Muscle of leg (tissue), 9 donors: ENCODE data around the gene PLSCR3. TPM values are rescaled to one million over a fixed set of nuclear protein-coding genes. Genes with fewer than 3 reads are reported as not detected.

Experiments used
- polyA plus RNA-seq, 8 donors: library from polyadenylated mRNA; unstranded; fragments of 120-200 nt; gene quantifications; one replicate each; pipeline versions ENCODE4 v1.2.1 to v1.2.3, GENCODE V29; 2013; ENCODE audit warnings: inconsistent platforms in 1 of 8, low replicate concordance in 1 of 8; ENCODE audit not compliant: insufficient read length in 8 of 8, insufficient read depth in 1 of 8
- total RNA-seq: library from RNA; stranded (reverse); fragments of 120-200 nt; gene quantifications from one replicate; pipeline ENCODE4 v1.2.4, GENCODE V29; 2013

Gene PLSCR3
- total and polyA plus RNA-seq, 9 donors, result 14.2 to 38.9 (median 29.6) TPM

Other genes with a start within 250 kb of the PLSCR3 start
Only the 30 nearest of the 38 such genes appear.
- gene ACADVL, start 174.6 kb downstream of the PLSCR3 start, total RNA-seq, result 276 TPM
- 100 to 1,000 TPM; 251 to 312 (median 283) TPM for gene ACADVL, start 174.6 kb downstream of the PLSCR3 start, polyA plus RNA-seq
- gene DVL2, start 160.0 kb downstream of the PLSCR3 start, total RNA-seq, result 34.1 TPM
- gene DVL2, start 160.0 kb downstream of the PLSCR3 start, polyA plus RNA-seq, result 10 to 100 TPM; 31.2 to 43.3 (median 40.0) TPM
- gene PHF23, start 155.1 kb downstream of the PLSCR3 start, total RNA-seq, result 29.1 TPM
- gene PHF23, start 155.1 kb downstream of the PLSCR3 start, polyA plus RNA-seq, result 10 to 100 TPM; 32.8 to 47.8 (median 40.0) TPM
- gene GABARAP, start 152.1 kb downstream of the PLSCR3 start, total RNA-seq, result 324 TPM
- gene GABARAP, start 152.1 kb downstream of the PLSCR3 start, polyA plus RNA-seq, result 100 to 1,000 TPM; 308 to 363 (median 333) TPM
- 43.4 TPM for gene CTDNEP1, start 142.8 kb downstream of the PLSCR3 start, total RNA-seq
- gene CTDNEP1, start 142.8 kb downstream of the PLSCR3 start, polyA plus RNA-seq, result 100 to 1,000 TPM; 152 to 181 (median 165) TPM
- gene ELP5, start 142.3 kb downstream of the PLSCR3 start, total RNA-seq, result 45.4 TPM
- 10 to 100 TPM; 36.7 to 64.6 (median 39.6) TPM for gene ELP5, start 142.3 kb downstream of the PLSCR3 start, polyA plus RNA-seq
- 0.71 TPM for gene CLDN7, start 132.0 kb downstream of the PLSCR3 start, total RNA-seq
- gene CLDN7, start 132.0 kb downstream of the PLSCR3 start, polyA plus RNA-seq, result 1 to 10 TPM in 7 of 8 donors, under 1 TPM in 1; 0.28 to 8.8 (median 2.0) TPM
- gene SLC2A4, start 112.8 kb downstream of the PLSCR3 start, total RNA-seq, result 21.3 TPM
- gene SLC2A4, start 112.8 kb downstream of the PLSCR3 start, polyA plus RNA-seq, result 10 to 100 TPM in 6 of 8 donors, 1 to 10 TPM in 2; 7.1 to 35.3 (median 24.5) TPM
- gene YBX2, start 99.9 kb downstream of the PLSCR3 start, total RNA-seq, result 0.58 TPM
- 1 to 10 TPM in 6 of 8 donors, under 1 TPM in 2; 0.36 to 2.7 (median 1.4) TPM for gene YBX2, start 99.9 kb downstream of the PLSCR3 start, polyA plus RNA-seq
- gene EIF5A, start 86.9 kb downstream of the PLSCR3 start, total RNA-seq, result 175 TPM
- gene EIF5A, start 86.9 kb downstream of the PLSCR3 start, polyA plus RNA-seq, result 100 to 1,000 TPM; 266 to 372 (median 330) TPM
- 34.7 TPM for gene GPS2, start 79.2 kb downstream of the PLSCR3 start, total RNA-seq
- 10 to 100 TPM; 57.5 to 65.9 (median 59.8) TPM for gene GPS2, start 79.2 kb downstream of the PLSCR3 start, polyA plus RNA-seq
- 17.7 TPM for gene NEURL4, start 65.2 kb downstream of the PLSCR3 start, total RNA-seq
- 10 to 100 TPM; 13.3 to 21.7 (median 19.2) TPM for gene NEURL4, start 65.2 kb downstream of the PLSCR3 start, polyA plus RNA-seq
- gene ACAP1, start 58.0 kb downstream of the PLSCR3 start, total RNA-seq, result 12.1 TPM
- gene ACAP1, start 58.0 kb downstream of the PLSCR3 start, polyA plus RNA-seq, result 10 to 100 TPM in 2 of 8 donors, 1 to 10 TPM in 6; 4.7 to 10.2 (median 7.2) TPM
- gene KCTD11, start 42.4 kb downstream of the PLSCR3 start, total RNA-seq, result 4.7 TPM
- gene KCTD11, start 42.4 kb downstream of the PLSCR3 start, polyA plus RNA-seq, result 10 to 100 TPM in 1 of 8 donors, 1 to 10 TPM in 7; 6.8 to 10.5 (median 7.9) TPM
- not detected for gene TMEM95, start 39.4 kb downstream of the PLSCR3 start, total RNA-seq
- not detected for gene TMEM95, start 39.4 kb downstream of the PLSCR3 start, polyA plus RNA-seq
- gene TNK1, start 13.4 kb downstream of the PLSCR3 start, total RNA-seq, result 0.31 TPM
- gene TNK1, start 13.4 kb downstream of the PLSCR3 start, polyA plus RNA-seq, result 1 to 10 TPM in 2 of 8 donors, under 1 TPM in 6; 0.23 to 1.3 (median 0.70) TPM
- gene TMEM256, start 9.6 kb upstream of the PLSCR3 start, total RNA-seq, result 100 TPM
- gene TMEM256, start 9.6 kb upstream of the PLSCR3 start, polyA plus RNA-seq, result 10 to 100 TPM; 45.4 to 70.0 (median 57.7) TPM
- gene NLGN2, start 13.3 kb upstream of the PLSCR3 start, total RNA-seq, result 7.7 TPM
- 10 to 100 TPM; 20.6 to 36.2 (median 27.0) TPM for gene NLGN2, start 13.3 kb upstream of the PLSCR3 start, polyA plus RNA-seq
- not detected for gene SPEM1, start 25.8 kb upstream of the PLSCR3 start, total RNA-seq
- gene SPEM1, start 25.8 kb upstream of the PLSCR3 start, polyA plus RNA-seq, result not detected
- gene SPEM2, start 31.1 kb upstream of the PLSCR3 start, total RNA-seq, result not detected
- gene SPEM2, start 31.1 kb upstream of the PLSCR3 start, polyA plus RNA-seq, result not detected
- not detected for gene SPEM3, start 34.3 kb upstream of the PLSCR3 start, total RNA-seq
- under 1 TPM in 1 of 8 donors, not detected in 7; 0.26 TPM for gene SPEM3, start 34.3 kb upstream of the PLSCR3 start, polyA plus RNA-seq
- 0.93 TPM for gene TMEM102, start 40.9 kb upstream of the PLSCR3 start, total RNA-seq
- gene TMEM102, start 40.9 kb upstream of the PLSCR3 start, polyA plus RNA-seq, result 1 to 10 TPM in 4 of 8 donors, under 1 TPM in 4; 0.72 to 1.7 (median 0.95) TPM
- gene FGF11, start 45.0 kb upstream of the PLSCR3 start, total RNA-seq, result 1.6 TPM
- gene FGF11, start 45.0 kb upstream of the PLSCR3 start, polyA plus RNA-seq, result 1 to 10 TPM; 1.0 to 4.8 (median 2.1) TPM
- gene CHRNB1, start 50.5 kb upstream of the PLSCR3 start, total RNA-seq, result 52.8 TPM
- 10 to 100 TPM; 58.0 to 80.8 (median 70.9) TPM for gene CHRNB1, start 50.5 kb upstream of the PLSCR3 start, polyA plus RNA-seq
- 14.1 TPM for gene ZBTB4, start 85.1 kb upstream of the PLSCR3 start, total RNA-seq
- gene ZBTB4, start 85.1 kb upstream of the PLSCR3 start, polyA plus RNA-seq, result 10 to 100 TPM; 20.1 to 31.6 (median 24.5) TPM
- gene SLC35G6, start 86.9 kb upstream of the PLSCR3 start, total RNA-seq, result not detected
- under 1 TPM in 6 of 8 donors, not detected in 2; 0.09 to 0.27 (median 0.18) TPM for gene SLC35G6, start 86.9 kb upstream of the PLSCR3 start, polyA plus RNA-seq
- gene POLR2A, start 89.8 kb upstream of the PLSCR3 start, total RNA-seq, result 30.9 TPM
- gene POLR2A, start 89.8 kb upstream of the PLSCR3 start, polyA plus RNA-seq, result 10 to 100 TPM; 42.0 to 81.0 (median 60.8) TPM
- gene TNFSF12, start 154.5 kb upstream of the PLSCR3 start, total RNA-seq, result 13.2 TPM
- 10 to 100 TPM; 22.2 to 35.9 (median 28.2) TPM for gene TNFSF12, start 154.5 kb upstream of the PLSCR3 start, polyA plus RNA-seq
- gene TNFSF13, start 164.2 kb upstream of the PLSCR3 start, total RNA-seq, result 2.2 TPM
- gene TNFSF13, start 164.2 kb upstream of the PLSCR3 start, polyA plus RNA-seq, result 1 to 10 TPM; 3.5 to 5.9 (median 4.3) TPM
- gene SENP3, start 167.4 kb upstream of the PLSCR3 start, total RNA-seq, result 34.5 TPM
- 10 to 100 TPM; 33.8 to 43.6 (median 41.7) TPM for gene SENP3, start 167.4 kb upstream of the PLSCR3 start, polyA plus RNA-seq